Measurements from ENCODE around the gene PTPRQ. TPM values are rescaled to one million over a fixed set of nuclear protein-coding genes. Genes with fewer than 3 reads are reported as not detected.

The PTPRQ gene
- total RNA-seq, 1 experiment from 2014 or later = not detected

DNA sequence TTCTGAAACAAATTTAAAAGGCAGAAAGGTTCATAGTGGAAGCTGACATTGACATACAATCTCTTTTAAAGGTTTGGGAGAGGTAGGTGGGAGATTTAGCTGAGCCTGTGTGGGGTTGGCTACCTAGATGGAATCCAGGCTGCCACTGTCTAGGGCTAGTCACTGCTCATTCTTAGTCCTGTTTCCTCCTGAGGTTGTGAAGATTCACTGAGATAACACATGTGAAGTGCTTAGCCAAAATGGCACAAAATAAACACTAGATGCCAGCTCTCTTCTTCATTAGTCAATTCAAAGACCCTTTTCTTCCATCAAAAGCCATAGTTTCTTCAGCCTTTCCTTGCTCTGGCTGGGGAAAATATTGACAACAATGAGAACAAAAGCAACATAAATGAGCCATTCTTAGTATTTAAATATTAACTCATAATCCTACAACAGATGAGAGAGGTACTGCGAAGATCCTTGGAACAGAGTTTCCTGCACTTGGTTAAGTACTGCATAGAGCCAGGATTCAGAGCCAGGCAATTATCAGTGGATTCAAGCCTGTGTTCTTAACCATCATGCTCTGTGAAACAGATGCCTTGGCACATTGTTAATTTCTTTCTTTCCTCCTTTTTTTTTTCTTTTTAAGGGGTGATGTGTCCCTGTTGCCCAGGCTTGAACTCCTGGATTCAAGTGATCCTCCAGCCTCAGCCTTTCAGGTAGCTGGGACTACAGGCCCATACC, 266.9 kb downstream of the PTPRQ start:
- H3K27me3 Mint-ChIP-seq (ENCODE audit: low read depth) = peaks cover 99% of the 10 kb centered on the region
- ChIA-PET CTCF (interaction anchor here (0.5 to 2.1 kb wide), 15 partner anchors 9 to 409 kb away, joined by 3 to 19 read pairs (median 4); no protein-coding TSS in a partner anchor), POLR2A (no interaction called here)
- H3K9me3 Mint-ChIP-seq = no peaks in the 10 kb centered on the region
- no peak for TF ChIP-seq ZBTB21 (CRISPR knock-in tag; IDR thresholded peaks at IDR 0.05; ENCODE audit: borderline replicate concordance)
- no peak for TF ChIP-seq EMX1 (CRISPR knock-in tag; IDR thresholded peaks at IDR 0.05)
- TF ChIP-seq ARID4B (CRISPR knock-in tag; IDR thresholded peaks at IDR 0.05; ENCODE audit: borderline replicate concordance) = no peak
- ATAC-seq (peak; percentile 4), DNase-seq (ENCODE audit: low spot score) (no peak)
- no peak overlapping the region for H3K4me3 Mint-ChIP-seq
- no peak overlapping the region for H3K27ac Mint-ChIP-seq
- peaks cover 73% of the 10 kb centered on the region for H3K4me1 Mint-ChIP-seq
- no peaks in the 10 kb centered on the region for H3K36me3 Mint-ChIP-seq

GRCh38 chr12:80711866-80712265, 267.8 kb downstream of the PTPRQ start:
- DNase-seq (ENCODE audit: low spot score) (no peak), ATAC-seq (no peak)
- TF ChIP-seq SMAD3 (CRISPR knock-in tag; IDR thresholded peaks at IDR 0.05; ENCODE audit: borderline replicate concordance) (no peak), RORB (CRISPR knock-in tag; IDR thresholded peaks at IDR 0.05) (no peak), ARID4B (CRISPR knock-in tag; IDR thresholded peaks at IDR 0.05; ENCODE audit: borderline replicate concordance) (no peak), PRDM15 (CRISPR knock-in tag; IDR thresholded peaks at IDR 0.05) (no peak), GTF2I (CRISPR knock-in tag; conservative IDR thresholded peaks at IDR 0.05) (no peak), ELF4 (CRISPR knock-in tag; IDR thresholded peaks at IDR 0.05; ENCODE audit: low read depth) (no peak), PREB (CRISPR knock-in tag; IDR thresholded peaks at IDR 0.05; ENCODE audit: borderline replicate concordance) (no peak), ZNF423 (CRISPR knock-in tag; IDR thresholded peaks at IDR 0.05) (no peak), PRRX2 (CRISPR knock-in tag; IDR thresholded peaks at IDR 0.05) (no peak), NFYB (CRISPR knock-in tag; conservative IDR thresholded peaks at IDR 0.05; ENCODE audit: low read depth) (no peak), MLX (CRISPR knock-in tag; IDR thresholded peaks at IDR 0.05) (no peak)
- TF ChIP-seq, protein P1, sequence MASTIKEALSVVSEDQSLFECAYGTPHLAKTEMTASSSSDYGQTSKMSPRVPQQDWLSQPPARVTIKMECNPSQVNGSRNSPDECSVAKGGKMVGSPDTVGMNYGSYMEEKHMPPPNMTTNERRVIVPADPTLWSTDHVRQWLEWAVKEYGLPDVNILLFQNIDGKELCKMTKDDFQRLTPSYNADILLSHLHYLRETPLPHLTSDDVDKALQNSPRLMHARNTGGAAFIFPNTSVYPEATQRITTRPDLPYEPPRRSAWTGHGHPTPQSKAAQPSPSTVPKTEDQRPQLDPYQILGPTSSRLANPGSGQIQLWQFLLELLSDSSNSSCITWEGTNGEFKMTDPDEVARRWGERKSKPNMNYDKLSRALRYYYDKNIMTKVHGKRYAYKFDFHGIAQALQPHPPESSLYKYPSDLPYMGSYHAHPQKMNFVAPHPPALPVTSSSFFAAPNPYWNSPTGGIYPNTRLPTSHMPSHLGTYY (CRISPR knock-in tag; IDR thresholded peaks at IDR 0.05) = no peak
- Mint-ChIP-seq H3K27me3 (ENCODE audit: low read depth) (peaks cover 99% of the 10 kb centered on the region), H3K27ac (no peak overlapping the region), H3K9me3 (no peaks in the 10 kb centered on the region), H3K36me3 (no peaks in the 10 kb centered on the region), H3K4me1 (peaks cover 81% of the 10 kb centered on the region), H3K4me3 (no peak overlapping the region)
- CTCF ChIA-PET = interaction anchor here (1.5 to 2.1 kb wide), 2 partner anchors 18 to 79 kb away, joined by 5 to 19 read pairs; no protein-coding TSS in a partner anchor
- POLR2A ChIA-PET = no interaction called here
